Endometrium (tissue), 2 donors: Measurements from ENCODE around the gene TAB2.
"Not testable (repeated sequence)": the region's sequence is repeated elsewhere in the genome, so short reads cannot be mapped to it uniquely, and the experiment has no call there.

Experiments used
- FAIRE-seq: peaks from 2 replicates; lab custom pipeline; 2012; peaks lifted over from hg19 to GRCh38; lab: Jason Lieb, UNC
- donor health status: control.
- donor health status: control.

TAB2 gene

GRCh38 chr6:149444360-149445094, 127.0 kb downstream of the TAB2 start:
- not testable (repeated sequence) for FAIRE-seq

- no peak for FAIRE-seq
Measured at GRCh38 chr6:149445095-149445466, 127.6 kb downstream of the TAB2 start.

- no peak for FAIRE-seq
Measured at GRCh38 chr6:149445573-149445972, 128.1 kb downstream of the TAB2 start.

DNA sequence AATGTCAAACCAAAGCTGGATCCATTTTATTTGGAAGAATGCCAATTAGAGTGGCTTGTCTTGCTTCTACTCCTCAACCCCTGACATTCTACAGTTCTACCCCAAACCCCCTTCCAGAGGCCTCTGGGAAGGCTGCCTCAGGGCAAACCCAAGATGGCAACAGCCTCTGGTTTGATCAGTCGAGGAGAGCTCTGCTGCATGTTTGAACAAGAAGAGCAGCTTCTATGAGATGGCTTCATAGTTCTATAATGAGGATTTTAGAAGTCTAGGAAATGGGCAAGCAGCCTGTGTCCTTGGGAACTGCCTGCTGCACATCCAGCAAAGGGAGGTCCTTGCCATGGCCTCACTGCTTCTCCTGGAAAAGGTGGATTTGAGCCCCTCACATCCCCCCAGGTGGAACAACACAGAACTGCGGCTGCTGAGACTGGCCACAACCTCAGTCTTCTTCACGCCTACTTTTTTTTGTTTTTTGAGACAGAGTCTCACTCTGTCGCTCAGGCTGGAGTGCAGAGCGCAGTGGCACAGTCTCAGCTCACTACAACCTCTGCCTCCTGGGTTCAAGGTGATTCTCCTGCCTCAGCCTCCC, 129.4 kb downstream of the TAB2 start:
- FAIRE-seq = no peak

GRCh38 chr6:149448821-149449453, 131.4 kb downstream of the TAB2 start:
- no peak for FAIRE-seq

DNA sequence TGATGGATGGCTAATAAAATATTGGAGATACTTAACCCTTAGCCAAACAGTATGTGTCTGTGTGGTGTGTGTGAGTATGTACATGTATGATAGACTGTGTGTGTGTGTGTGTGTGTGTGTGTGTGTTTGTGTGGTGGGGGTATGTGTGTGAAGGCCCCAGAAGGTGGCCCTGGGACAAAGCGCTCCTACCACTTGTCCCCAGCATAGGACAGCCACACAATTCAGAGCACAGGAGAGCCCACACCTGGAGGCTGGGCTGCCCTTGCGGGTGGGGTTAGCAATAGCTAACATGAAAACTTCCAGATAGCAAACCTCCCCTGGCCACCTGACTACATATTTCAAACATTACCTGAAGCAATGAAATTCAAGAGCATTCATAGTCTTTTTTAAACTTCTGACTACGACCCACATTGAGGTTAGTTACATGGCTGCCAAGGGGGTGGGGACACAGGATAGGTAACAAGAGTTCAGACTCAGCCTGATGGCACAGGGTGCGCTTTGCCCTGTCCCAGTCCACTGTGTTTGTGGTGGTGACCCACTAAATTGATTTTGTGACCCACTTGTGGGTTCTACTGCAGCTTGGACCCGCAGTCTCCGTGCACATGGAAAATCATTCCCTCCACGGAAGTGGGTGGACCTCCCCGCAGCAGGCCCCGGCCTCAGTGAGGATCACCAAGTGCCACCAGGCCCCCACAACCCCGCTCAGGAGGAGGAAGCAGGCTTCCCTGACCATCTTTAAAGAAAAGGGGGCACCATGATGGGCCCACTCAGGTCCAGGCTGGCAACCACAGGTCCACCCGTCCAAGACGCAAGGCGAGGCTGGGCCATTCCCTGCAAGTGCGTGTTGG, 132.5 kb downstream of the TAB2 start:
- no peak for FAIRE-seq

GRCh38 chr6:149450679-149451375, 133.3 kb downstream of the TAB2 start:
- no peak for FAIRE-seq

DNA sequence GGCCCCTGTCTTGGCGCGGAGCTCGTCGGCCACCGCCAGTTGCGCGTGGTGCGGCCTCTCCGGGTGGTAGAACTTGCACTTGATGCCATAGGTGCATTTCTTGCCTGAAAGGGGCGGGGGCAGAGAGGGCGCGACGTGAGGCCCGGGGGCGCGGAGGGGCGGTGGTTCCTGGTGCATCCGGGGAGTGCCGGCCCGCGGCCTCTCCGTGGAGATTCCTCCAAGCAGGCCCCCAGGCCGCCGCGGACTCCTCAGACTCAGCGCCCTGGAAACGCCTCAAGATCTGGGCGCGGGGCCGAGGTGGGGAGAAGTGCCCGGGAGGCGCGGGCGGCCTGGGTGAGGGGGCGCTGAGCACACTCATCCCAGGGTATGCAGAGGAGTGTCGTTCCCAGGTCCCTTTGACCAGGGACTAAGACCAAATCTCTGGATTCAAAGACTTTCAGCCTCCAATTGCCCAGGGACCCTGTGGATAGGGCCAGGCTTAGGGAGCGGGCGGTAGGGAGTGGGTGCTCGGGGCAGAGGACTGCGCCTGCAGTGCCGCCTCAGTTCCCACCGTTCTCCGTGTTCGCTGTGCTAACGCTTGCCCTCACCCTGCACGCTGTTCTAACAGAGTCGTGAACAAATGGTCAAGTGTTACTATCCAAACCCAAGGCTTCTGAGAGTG, 134.0 kb downstream of the TAB2 start:
- FAIRE-seq = no peak

DNA sequence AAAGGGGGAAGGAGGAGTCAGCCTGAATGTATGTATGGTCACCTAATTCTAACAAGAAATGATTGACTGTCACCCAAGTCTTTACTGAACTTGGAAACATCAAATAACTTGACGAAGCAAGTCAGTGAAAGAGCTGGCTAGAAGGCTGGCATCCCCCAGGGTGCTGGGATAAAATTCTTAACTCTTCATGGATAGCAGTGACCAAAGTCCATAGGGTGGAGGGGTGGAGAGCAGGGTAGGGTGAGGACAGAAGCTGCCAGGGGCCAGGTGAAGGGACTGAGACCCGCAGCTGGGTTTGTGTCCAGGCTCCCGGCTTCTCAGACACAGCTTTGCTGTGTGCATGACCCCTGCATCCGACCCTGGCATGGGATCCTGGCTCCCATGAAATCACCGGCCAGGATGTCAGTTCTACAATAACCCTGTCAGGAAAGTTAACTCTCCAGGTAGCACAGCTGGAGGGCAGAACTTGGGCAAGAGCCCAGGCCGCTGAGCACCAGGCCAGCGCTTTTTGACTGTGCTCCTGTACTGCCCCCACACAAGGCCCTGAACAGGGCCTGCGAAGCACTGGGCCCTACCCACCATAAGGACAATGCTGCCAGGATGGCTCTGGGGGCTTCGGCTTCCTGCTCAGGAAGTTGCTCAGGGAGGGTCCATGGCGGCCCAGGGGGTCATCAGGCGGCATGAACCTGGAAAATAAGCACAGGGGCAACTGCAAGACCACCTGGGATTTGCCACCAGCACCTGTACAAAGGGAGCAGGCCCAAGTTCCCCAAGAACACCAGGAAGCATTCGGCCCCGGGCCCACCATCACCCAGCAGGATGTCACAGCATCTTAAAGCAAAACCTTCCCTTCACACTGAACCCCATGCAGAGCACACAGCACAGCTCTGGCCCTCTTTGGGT, 134.8 kb downstream of the TAB2 start:
- no peak for FAIRE-seq

GRCh38 chr6:149453597-149454345, 136.3 kb downstream of the TAB2 start:
- no peak for FAIRE-seq

DNA sequence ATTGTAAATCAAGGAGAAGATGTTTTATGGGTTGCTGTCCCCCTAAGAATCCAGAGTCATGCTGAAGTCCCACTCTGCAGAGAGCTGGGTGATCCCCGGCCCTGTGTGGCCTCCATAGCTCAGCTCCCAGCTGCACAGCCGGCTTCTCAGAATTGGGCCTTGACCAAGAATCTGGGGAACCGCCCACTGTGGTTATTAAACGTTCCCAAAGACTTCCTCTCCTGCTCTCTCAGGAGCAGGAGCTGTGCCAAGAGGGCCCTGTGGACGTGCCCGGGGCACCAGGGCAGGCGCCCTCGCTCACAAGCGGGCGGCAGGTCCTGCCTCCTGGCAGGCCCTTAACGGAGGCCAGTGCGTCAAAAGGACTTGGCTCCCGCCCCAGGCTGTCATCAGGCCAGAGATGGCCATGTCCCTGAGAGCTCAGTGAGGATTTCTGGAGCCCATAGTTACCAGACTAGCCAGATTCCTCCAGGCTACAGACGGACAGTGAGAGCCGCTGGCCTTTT, 136.9 kb downstream of the TAB2 start:
- peak; percentile 31 for FAIRE-seq

GRCh38 chr6:149455031-149455732, 137.7 kb downstream of the TAB2 start:
- no peak for FAIRE-seq

DNA sequence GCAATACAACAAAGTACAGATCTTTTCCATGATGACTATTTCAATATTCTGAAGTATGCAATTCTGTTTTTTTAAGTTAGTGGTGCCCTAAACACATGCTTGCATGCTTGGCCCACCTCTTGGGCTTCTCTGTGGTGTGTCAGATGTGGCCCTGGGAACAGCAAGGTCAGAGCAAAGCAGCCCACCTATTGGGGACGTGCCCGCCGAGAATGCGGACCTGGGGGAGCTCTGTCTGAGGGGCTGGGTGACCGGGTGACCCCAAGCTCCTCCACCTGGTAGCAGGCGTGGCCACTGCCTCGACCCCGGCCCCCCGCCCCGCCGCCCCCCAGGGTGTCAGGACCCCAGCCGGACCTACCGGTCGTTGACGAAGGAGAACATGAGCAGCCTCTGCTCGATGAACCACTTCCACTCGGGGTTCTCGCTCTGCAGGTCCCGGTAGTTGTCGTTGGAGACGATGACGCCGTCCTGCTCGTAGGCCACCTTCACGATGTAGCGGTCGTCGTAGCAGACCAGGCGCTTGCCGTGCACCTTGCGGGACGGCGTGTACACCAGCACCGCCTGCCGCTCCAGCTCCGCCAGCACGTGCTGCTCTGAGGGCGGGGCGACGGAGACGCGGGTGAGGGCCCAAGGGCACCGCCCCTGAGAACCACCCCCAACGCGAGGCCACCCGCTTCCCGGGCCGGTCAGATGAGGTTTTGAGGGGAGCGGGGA, 139.0 kb downstream of the TAB2 start:
- no peak for FAIRE-seq

GRCh38 chr6:149457316-149457884, 139.9 kb downstream of the TAB2 start:
- no peak for FAIRE-seq

DNA sequence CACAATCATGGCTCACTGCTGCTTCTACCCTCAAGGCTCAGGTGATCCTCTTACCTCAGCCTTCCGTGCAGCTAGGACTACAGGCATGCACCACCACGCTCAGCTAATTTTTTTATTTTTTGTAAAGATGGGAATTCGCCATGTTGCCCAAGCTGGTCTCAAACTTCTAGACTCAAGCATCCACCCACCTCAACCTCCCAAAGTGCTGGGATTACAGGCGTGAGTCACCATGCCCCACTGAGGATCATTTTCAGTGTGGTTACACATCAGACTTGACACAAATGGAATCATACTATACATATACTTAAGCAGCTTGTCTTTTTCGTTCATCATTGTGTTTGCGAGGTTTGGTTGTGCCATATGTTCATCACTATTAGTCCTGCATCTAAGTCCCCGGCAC, 140.7 kb downstream of the TAB2 start:
- no peak for FAIRE-seq

- FAIRE-seq = no peak
Measured at GRCh38 chr6:149458806-149459205, 141.3 kb downstream of the TAB2 start.

DNA sequence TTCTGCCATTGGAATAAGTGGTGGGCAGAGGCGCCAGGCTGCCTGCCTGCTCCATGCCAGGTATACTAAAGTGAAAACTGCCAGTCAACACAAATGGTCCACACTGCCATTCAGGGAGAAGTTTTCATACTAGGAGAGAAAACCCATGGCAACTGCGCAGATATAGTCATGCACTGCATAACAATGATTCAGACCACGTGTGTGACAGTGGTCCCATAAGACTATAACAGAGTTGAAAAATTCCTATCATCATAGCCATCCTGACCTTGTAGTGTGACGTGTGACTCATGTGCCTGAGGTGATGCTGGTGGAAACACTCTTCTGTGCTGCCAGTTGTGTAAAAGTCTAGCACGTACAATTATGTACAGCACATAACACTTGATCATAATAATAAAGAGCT, 142.2 kb downstream of the TAB2 start:
- no peak for FAIRE-seq

- not testable (repeated sequence) for FAIRE-seq
Measured at GRCh38 chr6:149460249-149460648, 142.7 kb downstream of the TAB2 start.
